Kidney (tissue), 14 donors: ENCODE measurements around the gene DDIAS. TPM values are rescaled to one million over a fixed set of nuclear protein-coding genes. Genes with fewer than 3 reads are reported as not detected.

Experiments used
- DNase-seq, 5 donors: peaks; one replicate each; pipeline ENCODE4 v3.0.0-alpha.2; 2013 to 2020
- FAIRE-seq: peaks from 2 replicates; lab custom pipeline; 2012; peaks lifted over from hg19 to GRCh38; lab: Jason Lieb, UNC
- H3K27ac ChIP-seq, 2 donors: one replicate each; pipeline ENCODE4 v1.7.0; 2013; ENCODE audit warnings: low read depth in 2 of 2, low read length in 2 of 2, inconsistent platforms in 1 of 2
- H3K27me3 ChIP-seq: one replicate; pipeline ENCODE4 v1.7.1; 2013; ENCODE audit warnings: low read length, inconsistent platforms; ENCODE audit not compliant: control insufficient read depth, insufficient read depth
- H3K36me3 ChIP-seq, 3 donors: one replicate each; pipeline versions ENCODE4 v1.7.0 to v1.7.1; 2013; ENCODE audit warnings: low read length in 3 of 3, control low read depth in 1 of 3, inconsistent platforms in 1 of 3; ENCODE audit not compliant: insufficient read depth in 3 of 3, control insufficient read depth in 2 of 3
- H3K4me1 ChIP-seq, 3 donors: one replicate each; pipeline versions ENCODE4 v1.7.0 to v1.7.1; 2013; ENCODE audit warnings: low read length in 3 of 3, inconsistent platforms in 1 of 3, low read depth in 1 of 3; ENCODE audit not compliant: control insufficient read depth in 2 of 3, insufficient read depth in 2 of 3
- H3K4me3 ChIP-seq, 3 donors: one replicate each; pipeline versions ENCODE4 v1.7.0 to v1.8.1; 2013; ENCODE audit warnings: low read length in 3 of 3, control low read depth in 1 of 3, inconsistent platforms in 1 of 3
- H3K9ac ChIP-seq, 3 donors: one replicate each; pipeline versions ENCODE4 v1.7.0 to v1.7.1; 2013; ENCODE audit warnings: low read length in 3 of 3, control low read depth in 1 of 3, inconsistent platforms in 1 of 3
- H3K9me3 ChIP-seq, 3 donors: one replicate each; pipeline versions ENCODE4 v1.7.0 to v1.7.1; 2013; ENCODE audit warnings: low read length in 3 of 3, control low read depth in 1 of 3, inconsistent platforms in 1 of 3; ENCODE audit not compliant: control insufficient read depth in 2 of 3, insufficient read depth in 1 of 3
- intact Hi-C: fragments of 100-400 bp; cut with DNase I; formaldehyde crosslinking; loops from one replicate; pipeline ENCODE4 v1.11.1; 2022
- polyA plus RNA-seq: library from polyadenylated mRNA; stranded (reverse); fragments of 350-450 nt; fragmentation: Illumina TruSeq; extraction: RNeasy Lipid Tissue Mini Kit (QIAGEN cat#74804); gene quantifications from one replicate; pipeline ENCODE4 v1.2.3, GENCODE V29; 2014; ENCODE audit warnings: low read depth, low replicate concordance; ENCODE audit not compliant: insufficient read depth
- total RNA-seq: library from RNA; stranded (reverse); fragmentation: NEBNext Ultra II Directional; extraction: Animal tissue kit (Norgen Biotek cat#: 25700); gene quantifications from one replicate; pipeline ENCODE4 v1.2.1, GENCODE V29; 2021
- TF ChIP-seq, protein P1 (sequence below): IDR thresholded peaks from 3 replicates; pipeline ENCODE4 v1.5.1; 2012; ENCODE audit warnings: mild to moderate bottlenecking, moderate library complexity, borderline replicate concordance; ENCODE audit not compliant: insufficient read depth; ENCODE audit errors: extremely low read depth
- donor health status: control.
- donor health status: control.
- donor health status: control.
- donor health status: control.
- donor health status: control.
- donor health status: DM: yes; HTN: yes; CAD: no.
- donor health status: Normal renal cell carcinoma (clear cell type).

The DDIAS gene
- total and polyA plus RNA-seq, 2 donors from 2014 or later, result 0.19 to 1.4 TPM

DNA sequence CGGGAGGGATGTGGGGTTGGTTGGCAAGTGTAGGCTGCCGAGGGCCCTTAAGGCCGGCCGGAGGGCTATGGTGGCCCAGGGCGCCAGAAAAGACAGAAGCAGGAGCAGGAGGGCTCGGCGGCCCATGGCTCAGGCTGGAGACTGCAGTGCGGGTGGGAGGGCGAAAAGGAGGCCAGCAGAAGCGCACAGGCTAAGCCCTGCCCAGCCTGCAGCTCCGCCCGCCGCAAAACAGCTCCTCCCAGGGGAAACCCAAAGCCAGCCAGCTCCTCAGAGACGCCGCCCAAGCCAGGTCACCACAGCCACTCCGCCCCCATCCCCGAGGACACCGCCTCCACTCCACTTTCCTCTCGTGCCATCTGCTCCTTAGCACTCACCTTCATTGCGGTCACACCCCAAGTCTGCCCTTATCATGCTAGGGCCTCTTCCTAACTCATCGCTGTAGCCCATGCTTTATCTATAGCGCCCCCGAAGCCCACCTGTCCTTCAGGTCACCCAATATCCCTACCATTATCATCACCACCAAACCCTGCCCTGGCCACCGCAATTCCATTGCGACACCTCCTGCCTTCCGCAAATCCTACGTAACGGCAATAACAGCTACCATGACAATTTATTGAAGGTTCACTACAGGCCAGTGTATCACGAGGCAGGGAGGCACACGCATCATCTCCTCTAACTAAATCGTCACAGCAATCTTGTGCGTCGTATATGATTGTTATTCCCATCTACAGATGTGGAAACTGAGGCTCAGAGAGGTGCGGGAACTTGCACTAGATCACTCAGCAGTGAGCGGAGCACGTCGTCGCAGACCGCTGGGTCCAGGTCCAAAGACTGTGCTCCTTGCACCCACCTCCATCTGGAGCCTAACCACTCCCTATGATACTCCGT, 1.0 kb upstream of the DDIAS start, which contains the start of gene PRCP:
TSS of gene PRCP (minus strand) at position 154 of the 888 bp plus-strand sequence. CDS start at position 126, 28 bp downstream.
- Histone ChIP-seq H3K4me1 (peaks cover 5 to 11% (median 6%) of the 10 kb centered on the region in 3 donors), H3K4me3 (peak within 1 kb of the TSS; percentile 72 to 99 (median 95)), H3K27ac (peak within 1 kb of the TSS; percentile 95 to 98), H3K9me3 (no peaks in the 10 kb centered on the region), H3K9ac (peak within 1 kb of the TSS; percentile 77 to 96 (median 93)), H3K36me3 (no peaks in the 10 kb centered on the region), H3K27me3 (no peaks in the 10 kb centered on the region)
- DNase-seq (peak; percentile 94 to 98 (median 95)), FAIRE-seq (no peak)
- TF ChIP-seq, protein P1, sequence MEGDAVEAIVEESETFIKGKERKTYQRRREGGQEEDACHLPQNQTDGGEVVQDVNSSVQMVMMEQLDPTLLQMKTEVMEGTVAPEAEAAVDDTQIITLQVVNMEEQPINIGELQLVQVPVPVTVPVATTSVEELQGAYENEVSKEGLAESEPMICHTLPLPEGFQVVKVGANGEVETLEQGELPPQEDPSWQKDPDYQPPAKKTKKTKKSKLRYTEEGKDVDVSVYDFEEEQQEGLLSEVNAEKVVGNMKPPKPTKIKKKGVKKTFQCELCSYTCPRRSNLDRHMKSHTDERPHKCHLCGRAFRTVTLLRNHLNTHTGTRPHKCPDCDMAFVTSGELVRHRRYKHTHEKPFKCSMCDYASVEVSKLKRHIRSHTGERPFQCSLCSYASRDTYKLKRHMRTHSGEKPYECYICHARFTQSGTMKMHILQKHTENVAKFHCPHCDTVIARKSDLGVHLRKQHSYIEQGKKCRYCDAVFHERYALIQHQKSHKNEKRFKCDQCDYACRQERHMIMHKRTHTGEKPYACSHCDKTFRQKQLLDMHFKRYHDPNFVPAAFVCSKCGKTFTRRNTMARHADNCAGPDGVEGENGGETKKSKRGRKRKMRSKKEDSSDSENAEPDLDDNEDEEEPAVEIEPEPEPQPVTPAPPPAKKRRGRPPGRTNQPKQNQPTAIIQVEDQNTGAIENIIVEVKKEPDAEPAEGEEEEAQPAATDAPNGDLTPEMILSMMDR, result no peak
- intact Hi-C loops, result no loop called here

DNA sequence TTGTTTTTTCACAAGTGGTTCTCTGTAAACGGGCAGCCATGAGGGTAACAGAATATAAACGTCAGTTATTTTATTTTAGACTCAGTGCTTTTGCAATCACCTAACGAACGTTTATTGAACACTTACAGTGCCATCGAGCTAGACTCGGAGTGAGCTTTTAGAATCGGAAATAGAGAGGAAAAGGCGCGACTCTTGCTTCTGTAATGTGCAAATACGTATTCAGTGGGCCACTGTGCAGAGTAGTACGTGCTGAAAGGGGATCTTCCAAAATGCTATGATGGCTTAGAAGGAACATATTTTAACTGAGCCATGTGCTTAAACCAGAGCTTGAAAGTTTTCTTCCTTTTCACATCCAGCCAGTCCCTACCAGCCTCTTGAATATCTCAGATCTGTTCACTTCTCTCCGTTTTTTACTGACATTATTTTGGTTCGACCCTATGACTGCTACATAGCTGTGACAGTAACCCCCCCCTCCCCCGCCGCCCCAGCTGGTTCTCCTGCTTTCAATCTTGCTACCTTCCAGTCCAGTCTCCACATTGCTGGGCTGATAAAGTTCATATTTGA, 468 bp downstream of the DDIAS start:
- H3K27me3 ChIP-seq, result no peaks in the 10 kb centered on the region
- H3K4me3 ChIP-seq, result peak overlapping the region; percentile 37 to 99 (median 72)
- intact Hi-C loops, result no loop called here
- DNase-seq (peak in 1 of 5 donors; percentile 42), FAIRE-seq (no peak)
- H3K36me3 ChIP-seq, result no peaks in the 10 kb centered on the region
- H3K4me1 ChIP-seq, result peaks cover 5 to 11% (median 6%) of the 10 kb centered on the region in 3 donors
- no peak overlapping the region for H3K27ac ChIP-seq
- peak overlapping the region in 1 of 3 donors; percentile 1 for H3K9ac ChIP-seq
- H3K9me3 ChIP-seq, result no peaks in the 10 kb centered on the region
- TF ChIP-seq, protein P1, result no peak

DNA sequence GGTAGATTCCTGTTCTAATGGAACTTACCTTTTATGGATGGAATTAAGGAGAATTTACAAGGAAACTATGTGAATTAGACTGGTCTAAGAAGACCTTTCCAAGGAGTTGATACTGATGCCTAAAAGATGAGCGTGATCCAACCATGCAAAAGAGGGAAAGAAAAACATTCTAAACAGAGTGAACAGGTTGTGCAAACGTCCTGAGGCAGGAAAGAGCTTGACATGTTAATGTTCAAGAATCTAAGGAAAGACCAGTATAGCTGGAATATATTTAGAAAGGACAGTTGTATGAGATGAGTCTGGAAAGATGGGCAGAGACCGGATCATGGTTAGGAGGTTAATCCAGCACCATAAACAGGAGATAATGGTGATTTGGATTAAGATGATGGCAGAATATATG, 1.3 kb downstream of the DDIAS start:
- TF ChIP-seq, protein P1, result no peak
- H3K4me3 ChIP-seq, result no peak overlapping the region
- FAIRE-seq, result no peak
- no peaks in the 10 kb centered on the region for H3K36me3 ChIP-seq
- DNase-seq, result no peak
- H3K27me3 ChIP-seq, result no peaks in the 10 kb centered on the region
- intact Hi-C loops, result no loop called here
- H3K4me1 ChIP-seq, result peaks cover 5 to 11% (median 6%) of the 10 kb centered on the region in 3 donors
- H3K27ac ChIP-seq, result no peak overlapping the region
- no peak overlapping the region for H3K9ac ChIP-seq
- no peaks in the 10 kb centered on the region for H3K9me3 ChIP-seq
